HG03378 (cell line): ENCODE measurements around the gene SIRPB1.
"Not testable (repeated sequence)": the region's sequence is repeated elsewhere in the genome, so short reads cannot be mapped to it uniquely, and the experiment has no call there.

Experiments used
- ATAC-seq: cut with Tn5 transposase; IDR thresholded peaks from one replicate; pipeline ENCODE4 v1.9.1; 2021; ENCODE audit warnings: mild to moderate bottlenecking, moderate library complexity; ENCODE audit not compliant: unreplicated experiment

SIRPB1 gene

GRCh38 chr20:1600736-1601135, 19.1 kb downstream of the SIRPB1 start:
- ATAC-seq: no peak

DNA sequence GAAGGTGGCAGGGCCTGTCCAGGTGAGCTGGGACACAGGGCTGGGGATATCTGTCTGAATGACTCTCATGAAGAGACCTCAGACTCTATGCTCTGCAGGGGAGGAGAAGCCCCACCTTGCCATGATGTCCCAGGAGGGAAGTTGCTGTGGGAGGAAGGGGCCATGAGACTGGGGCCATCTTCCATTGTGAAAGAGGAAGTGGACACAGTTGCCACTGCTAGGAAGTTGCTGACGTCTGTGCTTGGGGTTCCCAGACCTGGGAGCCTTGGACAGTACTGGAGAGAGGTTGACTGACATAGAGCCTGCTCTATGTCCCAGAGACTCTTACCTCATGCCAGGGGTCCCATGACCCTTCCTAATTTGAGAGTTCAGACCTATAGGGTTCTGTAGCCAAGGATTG, 24.5 kb downstream of the SIRPB1 start:
- no peak for ATAC-seq

DNA sequence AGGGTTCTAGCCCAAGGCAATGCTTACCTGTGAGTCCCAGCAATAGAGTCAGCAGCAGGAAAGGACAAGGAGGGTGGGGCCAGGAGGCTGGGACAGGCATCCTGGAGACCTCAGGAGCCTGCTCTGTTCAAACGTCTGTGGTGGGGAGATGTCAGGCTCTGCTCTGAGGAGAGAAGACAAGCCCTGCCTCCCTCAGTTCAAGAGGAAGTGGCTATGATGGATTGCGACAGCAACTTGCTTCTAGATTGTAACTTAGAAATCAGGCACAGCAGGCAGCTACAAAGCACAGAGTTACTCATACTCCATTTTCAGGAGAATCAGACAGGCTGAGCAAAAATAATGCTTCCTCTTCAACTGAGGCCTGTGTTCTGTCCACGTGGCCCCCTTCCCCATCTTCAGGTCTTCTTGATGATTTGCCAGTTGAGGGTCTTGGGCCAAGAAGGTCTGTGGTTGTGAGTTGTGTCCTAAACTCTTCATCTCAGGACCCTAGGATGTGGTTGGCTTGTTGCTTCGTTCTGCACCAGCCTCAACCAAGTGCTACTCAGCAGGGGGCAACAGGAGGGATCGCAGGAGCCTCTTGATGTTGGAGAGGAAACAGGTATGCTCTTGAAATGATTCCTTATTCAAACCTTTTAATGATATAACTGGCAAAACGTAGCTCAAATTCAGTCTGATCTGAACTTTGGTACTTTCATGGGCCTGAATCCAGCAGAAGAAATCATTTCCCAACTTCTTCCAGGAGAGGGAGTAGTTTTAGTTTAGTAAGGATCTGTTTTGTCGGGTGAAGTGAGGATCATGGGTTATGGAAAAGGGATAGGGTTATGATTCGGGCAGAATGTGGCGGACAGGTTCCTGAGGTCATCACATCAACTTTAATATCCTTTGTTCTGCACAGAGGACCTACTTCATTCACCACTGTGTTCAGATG, 31.0 kb downstream of the SIRPB1 start:
- no peak for ATAC-seq

- no peak for ATAC-seq
These were observed 31.9 kb downstream of the SIRPB1 start for GRCh38 chr20:1587781-1588532.

DNA sequence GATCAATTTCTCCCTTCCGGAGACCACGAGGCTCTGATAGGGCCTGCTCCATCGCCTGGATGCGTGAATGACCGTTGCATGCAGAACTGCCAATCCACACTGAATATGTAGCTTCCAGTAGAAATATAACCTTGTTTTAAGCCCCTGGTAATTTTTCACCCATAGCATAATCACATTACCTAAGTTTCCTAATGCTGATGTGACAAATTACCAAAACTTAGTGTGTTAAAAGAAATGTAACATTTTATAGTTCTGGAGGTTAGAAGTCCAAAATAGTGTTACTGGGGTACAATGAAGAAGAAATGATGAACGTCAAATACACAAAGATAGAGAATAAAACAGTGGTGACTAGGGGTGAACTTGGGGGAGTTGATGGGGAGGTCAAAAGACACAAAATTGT, 40.3 kb downstream of the SIRPB1 start:
- ATAC-seq: no peak

- no peak for ATAC-seq
These were observed 41.9 kb downstream of the SIRPB1 start for GRCh38 chr20:1577906-1578305.

GRCh38 chr20:1577313-1577712, 42.5 kb downstream of the SIRPB1 start:
- ATAC-seq: not testable (repeated sequence)

DNA sequence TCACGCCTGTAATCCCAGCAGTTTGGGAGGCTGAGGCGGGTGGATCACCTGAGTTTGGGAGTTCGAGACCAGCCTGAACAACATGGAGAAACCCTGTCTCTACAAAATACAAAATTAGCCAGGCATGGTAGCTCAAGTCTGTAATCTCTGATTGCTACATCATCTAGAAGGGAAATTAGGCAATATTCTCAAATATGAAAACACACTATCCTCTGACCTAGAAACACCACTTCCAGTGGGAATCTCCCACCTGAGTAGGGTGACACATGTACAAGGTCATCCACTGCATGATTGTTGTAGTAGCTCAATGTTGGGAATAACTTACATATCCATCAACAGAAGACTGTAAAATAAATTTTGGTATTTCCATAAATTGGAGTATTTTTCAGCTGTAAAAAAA, 43.2 kb downstream of the SIRPB1 start:
- ATAC-seq: no peak

GRCh38 chr20:1576003-1576402, 43.8 kb downstream of the SIRPB1 start:
- ATAC-seq: not testable (repeated sequence)

GRCh38 chr20:1571583-1571982, 48.2 kb downstream of the SIRPB1 start:
- ATAC-seq: not testable (repeated sequence)
